ENCODE results near the gene LYZL1. TPM values are rescaled to one million over a fixed set of nuclear protein-coding genes. Genes with fewer than 3 reads are reported as not detected.
"Not testable (repeated sequence)": the region's sequence is repeated elsewhere in the genome, so short reads cannot be mapped to it uniquely, and the experiment has no call there.

The LYZL1 gene
- total and polyA plus RNA-seq, 2 experiments from 2014 or later, result not detected

GRCh38 chr10:29328983-29329382 is 40.1 kb downstream of the LYZL1 start:
- Histone ChIP-seq H3K9ac (no peak overlapping the region), H3K79me2 (ENCODE audit: insufficient read depth) (no peaks in the 10 kb centered on the region), H3K4me3 (no peak overlapping the region), H3K9me3 (ENCODE audit: low read depth) (no peaks in the 10 kb centered on the region), H2AFZ (no peak overlapping the region), H3F3A (ENCODE audit: insufficient read depth) (no peaks in the 10 kb centered on the region), H3K9me2 (ENCODE audit: insufficient read depth) (no peaks in the 10 kb centered on the region), H3K36me3 (ENCODE audit: low read depth) (no peaks in the 10 kb centered on the region), H3K27me3 (replicated peaks; ENCODE audit: insufficient read depth) (peaks cover 23% of the 10 kb centered on the region; the same call in 1 of the 2 replicates), H3K27ac (no peak overlapping the region), H4K20me1 (ENCODE audit: insufficient read depth) (no peaks in the 10 kb centered on the region), H3K4me2 (ENCODE audit: unreplicated experiment) (no peak overlapping the region), H3K4me1 (ENCODE audit: insufficient read depth) (0 out of 2 replicates have a peak, but pooled peaks cover 10% of the 10 kb centered on the region)
- 5% methylated on average over 3 of the region's 3 CpGs for WGBS, 2 experiments (ENCODE audit: low coverage in 1 of 2, low lambda C conversion rate in 2 of 2, missing lambda C conversion rate in 2 of 2)
- in situ Hi-C loops (cut with MboI), result no loop called here
- TF ChIP-seq EZH2 (IDR thresholded peaks at IDR 0.05; ENCODE audit: insufficient read depth, poor library complexity, severe bottlenecking) (no peak), EZH2phosphoT487 (IDR thresholded peaks at IDR 0.05; ENCODE audit: insufficient read depth, low read depth) (no peak)
- DNase-seq, result peak; percentile 78

- in situ Hi-C loops (cut with MboI), result no loop called here
- no peaks in the 10 kb centered on the region for H3K79me2 ChIP-seq (ENCODE audit: insufficient read depth)
- TF ChIP-seq EZH2phosphoT487 (IDR thresholded peaks at IDR 0.05; ENCODE audit: insufficient read depth, low read depth) (no peak), EZH2 (IDR thresholded peaks at IDR 0.05; ENCODE audit: insufficient read depth, poor library complexity, severe bottlenecking) (no peak)
- no peak overlapping the region for H3K27ac ChIP-seq
- H3K4me3 ChIP-seq, result no peak overlapping the region
- H4K20me1 ChIP-seq (ENCODE audit: insufficient read depth), result no peaks in the 10 kb centered on the region
- H3K9me3 ChIP-seq (ENCODE audit: low read depth), result no peaks in the 10 kb centered on the region
- peaks cover 23% of the 10 kb centered on the region; the same call in 1 of the 2 replicates for H3K27me3 ChIP-seq (replicated peaks; ENCODE audit: insufficient read depth)
- H3K9ac ChIP-seq, result no peak overlapping the region
- peak; percentile 34 for DNase-seq
- H3K4me1 ChIP-seq (ENCODE audit: insufficient read depth), result 0 out of 2 replicates have a peak, but pooled peaks cover 10% of the 10 kb centered on the region
- no peak overlapping the region for H3K4me2 ChIP-seq (ENCODE audit: unreplicated experiment)
- H2AFZ ChIP-seq, result no peak overlapping the region
- H3K36me3 ChIP-seq (ENCODE audit: low read depth), result no peaks in the 10 kb centered on the region
- 26 to 31% methylated on average over 4 to 5 of the region's 5 CpGs for WGBS, 2 experiments (ENCODE audit: low coverage in 1 of 2, low lambda C conversion rate in 2 of 2, missing lambda C conversion rate in 2 of 2)
- H3F3A ChIP-seq (ENCODE audit: insufficient read depth), result no peaks in the 10 kb centered on the region
- H3K9me2 ChIP-seq (ENCODE audit: insufficient read depth), result no peaks in the 10 kb centered on the region
Observed at GRCh38 chr10:29329420-29329819, 40.5 kb downstream of the LYZL1 start.

GRCh38 chr10:29332061-29332760 is 43.3 kb downstream of the LYZL1 start:
- peaks cover 6% of the 10 kb centered on the region; the same call in 1 of the 2 replicates for H3K27me3 ChIP-seq (replicated peaks; ENCODE audit: insufficient read depth)
- TF ChIP-seq EZH2phosphoT487 (IDR thresholded peaks at IDR 0.05; ENCODE audit: insufficient read depth, low read depth), result no peak
- TF ChIP-seq EZH2 (IDR thresholded peaks at IDR 0.05; ENCODE audit: insufficient read depth, poor library complexity, severe bottlenecking), result no peak
- H4K20me1 ChIP-seq (ENCODE audit: insufficient read depth), result no peaks in the 10 kb centered on the region
- H2AFZ ChIP-seq, result no peak overlapping the region
- H3K4me1 ChIP-seq (ENCODE audit: insufficient read depth), result 0 out of 2 replicates have a peak, but pooled peaks cover 10% of the 10 kb centered on the region
- H3K4me2 ChIP-seq (ENCODE audit: unreplicated experiment), result no peak overlapping the region
- no peaks in the 10 kb centered on the region for H3F3A ChIP-seq (ENCODE audit: insufficient read depth)
- H3K79me2 ChIP-seq (ENCODE audit: insufficient read depth), result no peaks in the 10 kb centered on the region
- H3K9me2 ChIP-seq (ENCODE audit: insufficient read depth), result no peaks in the 10 kb centered on the region
- no peaks in the 10 kb centered on the region for H3K9me3 ChIP-seq (ENCODE audit: low read depth)
- H3K27ac ChIP-seq, result no peak overlapping the region
- in situ Hi-C loops (cut with MboI), result no loop called here
- H3K9ac ChIP-seq, result no peak overlapping the region
- H3K36me3 ChIP-seq (ENCODE audit: low read depth), result no peaks in the 10 kb centered on the region
- WGBS, 2 experiments (ENCODE audit: low coverage in 1 of 2, low lambda C conversion rate in 2 of 2, missing lambda C conversion rate in 2 of 2), result 38 to 45% methylated on average over 4 of the region's 4 CpGs
- no peak overlapping the region for H3K4me3 ChIP-seq
- DNase-seq, result no peak

GRCh38 chr10:29332761-29333148 is 43.9 kb downstream of the LYZL1 start:
- no peak overlapping the region for H3K27ac ChIP-seq
- H3K4me1 ChIP-seq (ENCODE audit: insufficient read depth), result 0 out of 2 replicates have a peak, but pooled peaks cover 10% of the 10 kb centered on the region
- no peaks in the 10 kb centered on the region for H3K9me2 ChIP-seq (ENCODE audit: insufficient read depth)
- H3K9me3 ChIP-seq (ENCODE audit: low read depth), result no peaks in the 10 kb centered on the region
- H4K20me1 ChIP-seq (ENCODE audit: insufficient read depth), result no peaks in the 10 kb centered on the region
- no peaks in the 10 kb centered on the region for H3K79me2 ChIP-seq (ENCODE audit: insufficient read depth)
- H3K9ac ChIP-seq, result no peak overlapping the region
- no peak overlapping the region for H2AFZ ChIP-seq
- peaks cover 6% of the 10 kb centered on the region; the same call in 1 of the 2 replicates for H3K27me3 ChIP-seq (replicated peaks; ENCODE audit: insufficient read depth)
- DNase-seq, result no peak
- H3F3A ChIP-seq (ENCODE audit: insufficient read depth), result no peaks in the 10 kb centered on the region
- in situ Hi-C loops (cut with MboI), result no loop called here
- H3K4me3 ChIP-seq, result no peak overlapping the region
- no peak for TF ChIP-seq EZH2phosphoT487 (IDR thresholded peaks at IDR 0.05; ENCODE audit: insufficient read depth, low read depth)
- TF ChIP-seq EZH2 (IDR thresholded peaks at IDR 0.05; ENCODE audit: insufficient read depth, poor library complexity, severe bottlenecking), result no peak
- no peaks in the 10 kb centered on the region for H3K36me3 ChIP-seq (ENCODE audit: low read depth)
- WGBS, 2 experiments (ENCODE audit: low coverage in 1 of 2, low lambda C conversion rate in 2 of 2, missing lambda C conversion rate in 2 of 2), result 14 to 24% methylated on average over 5 of the region's 5 CpGs
- no peak overlapping the region for H3K4me2 ChIP-seq (ENCODE audit: unreplicated experiment)

- H3K4me3 ChIP-seq; H3K9ac ChIP-seq; H3K4me1 ChIP-seq (ENCODE audit: insufficient read depth); H4K20me1 ChIP-seq (ENCODE audit: insufficient read depth); H3K4me2 ChIP-seq (ENCODE audit: unreplicated experiment); H3K9me3 ChIP-seq (ENCODE audit: low read depth); H3K27ac ChIP-seq; H3K9me2 ChIP-seq (ENCODE audit: insufficient read depth); H3F3A ChIP-seq (ENCODE audit: insufficient read depth); H3K79me2 ChIP-seq (ENCODE audit: insufficient read depth); H3K27me3 ChIP-seq (replicated peaks; ENCODE audit: insufficient read depth); H3K36me3 ChIP-seq (ENCODE audit: low read depth); DNase-seq; in situ Hi-C loops (cut with MboI); H2AFZ ChIP-seq: not testable (repeated sequence)
- WGBS, 2 experiments (ENCODE audit: low coverage in 1 of 2, low lambda C conversion rate in 2 of 2, missing lambda C conversion rate in 2 of 2), result 52 to 60% methylated on average over 4 of the region's 4 CpGs
Observed at GRCh38 chr10:29337526-29337925, 48.7 kb downstream of the LYZL1 start.
